OCI-LY3 (cell line): ENCODE data around the gene CCK.
A peak's percentile ranks its signal among the peaks of the same experiment; 100 is the strongest.

ENCODE experiments used
- H2AFZ ChIP-seq: fragments of 200-600, 300-600 bp; shearing (Covaris generic); 2 replicates; pipeline ENCODE4 v1.6.0; 2014; ENCODE audit warnings: antibody characterized with exemption, low read depth, low read length
- H3K27ac ChIP-seq: fragments of 200-600, 300-600 bp; sonication (generic); 2 replicates; pipeline ENCODE4 v1.5.1; 2014; ENCODE audit warnings: mild to moderate bottlenecking, low read length, moderate library complexity, mixed read lengths
- H3K27me3 ChIP-seq: fragments of 200-600, 300-600 bp; sonication (generic); 2 replicates; pipeline ENCODE4 v1.6.1; 2014; ENCODE audit warnings: low read depth, low read length, mixed read lengths
- H3K36me3 ChIP-seq: fragments of 200-600, 300-600 bp; sonication (generic); replicated peaks from 2 replicates; pipeline ENCODE3; 2014; ENCODE audit warnings: low read depth, low read length, mixed read lengths
- H3K4me1 ChIP-seq: fragments of 300-600, 200-600 bp; sonication (generic); 2 replicates; pipeline ENCODE4 v1.6.1; 2014; ENCODE audit warnings: low read length, mixed read lengths
- H3K4me2 ChIP-seq: fragments of 200-600, 300-600 bp; sonication (generic); 2 replicates; pipeline ENCODE4 v1.6.1; 2014; ENCODE audit warnings: low read length, mixed read lengths
- H3K4me3 ChIP-seq: fragments of 300-600, 200-600 bp; sonication (generic); 2 replicates; pipeline ENCODE4 v1.5.1; 2014; ENCODE audit warnings: antibody characterized with exemption, mild to moderate bottlenecking, low read length, moderate library complexity
- H3K79me2 ChIP-seq: fragments of 300-600, 200-600 bp; shearing (Covaris generic); 2 replicates; pipeline ENCODE4 v1.6.1; 2014; ENCODE audit warnings: mild to moderate bottlenecking, low read length, mixed read lengths
- H3K9ac ChIP-seq: fragments of 300-600, 200-600 bp; shearing (Covaris generic); 2 replicates; pipeline ENCODE4 v1.6.0; 2014; ENCODE audit warnings: mild to moderate bottlenecking, low read length, moderate library complexity
- H3K9me3 ChIP-seq: fragments of 200-600, 300-600 bp; shearing (Covaris generic); 2 replicates; pipeline ENCODE4 v1.6.1; 2014; ENCODE audit warnings: low read length, mixed read lengths; ENCODE audit not compliant: insufficient read depth
- H4K20me1 ChIP-seq: fragments of 200-600, 300-600 bp; sonication (generic); 2 replicates; pipeline ENCODE4 v1.6.1; 2016; ENCODE audit warnings: low read length, mixed read lengths; ENCODE audit not compliant: insufficient read depth
- EZH2phosphoT487 ChIP-seq: fragments of 200-600 bp; shearing (Covaris generic); IDR thresholded peaks from 2 replicates; pipeline ENCODE4 v1.6.1; 2018; ENCODE audit warnings: antibody characterized with exemption, mixed run types, low read depth
- TF ChIP-seq, protein P1 (sequence below): fragments of 200-600, 300-600 bp; sonication (generic); IDR thresholded peaks from 2 replicates; pipeline ENCODE4 v1.5.1; 2014; ENCODE audit warnings: antibody characterized with exemption, low read length, low read depth

The CCK gene

GRCh38 chr3:42256135-42256819 lies 9.7 kb downstream of the CCK start:
- Histone ChIP-seq H3K79me2 (no peaks in the 10 kb centered on the region), H3K27ac (no peak overlapping the region), H3K9ac (no peak overlapping the region), H3K4me3 (no peak overlapping the region), H3K9me3 (no peaks in the 10 kb centered on the region), H3K36me3 (no peaks in the 10 kb centered on the region), H2AFZ (no peak overlapping the region), H3K27me3 (peaks cover 77% of the 10 kb centered on the region), H4K20me1 (no peaks in the 10 kb centered on the region), H3K4me2 (no peak overlapping the region), H3K4me1 (no peaks in the 10 kb centered on the region)
- TF ChIP-seq, protein P1, sequence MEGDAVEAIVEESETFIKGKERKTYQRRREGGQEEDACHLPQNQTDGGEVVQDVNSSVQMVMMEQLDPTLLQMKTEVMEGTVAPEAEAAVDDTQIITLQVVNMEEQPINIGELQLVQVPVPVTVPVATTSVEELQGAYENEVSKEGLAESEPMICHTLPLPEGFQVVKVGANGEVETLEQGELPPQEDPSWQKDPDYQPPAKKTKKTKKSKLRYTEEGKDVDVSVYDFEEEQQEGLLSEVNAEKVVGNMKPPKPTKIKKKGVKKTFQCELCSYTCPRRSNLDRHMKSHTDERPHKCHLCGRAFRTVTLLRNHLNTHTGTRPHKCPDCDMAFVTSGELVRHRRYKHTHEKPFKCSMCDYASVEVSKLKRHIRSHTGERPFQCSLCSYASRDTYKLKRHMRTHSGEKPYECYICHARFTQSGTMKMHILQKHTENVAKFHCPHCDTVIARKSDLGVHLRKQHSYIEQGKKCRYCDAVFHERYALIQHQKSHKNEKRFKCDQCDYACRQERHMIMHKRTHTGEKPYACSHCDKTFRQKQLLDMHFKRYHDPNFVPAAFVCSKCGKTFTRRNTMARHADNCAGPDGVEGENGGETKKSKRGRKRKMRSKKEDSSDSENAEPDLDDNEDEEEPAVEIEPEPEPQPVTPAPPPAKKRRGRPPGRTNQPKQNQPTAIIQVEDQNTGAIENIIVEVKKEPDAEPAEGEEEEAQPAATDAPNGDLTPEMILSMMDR, result no peak
- TF ChIP-seq EZH2phosphoT487, result no peak

GRCh38 chr3:42254566-42254965 lies 11.4 kb downstream of the CCK start:
- no peaks in the 10 kb centered on the region for H4K20me1 ChIP-seq
- no peak overlapping the region for H3K4me3 ChIP-seq
- H3K27ac ChIP-seq, result no peak overlapping the region
- no peaks in the 10 kb centered on the region for H3K4me1 ChIP-seq
- TF ChIP-seq EZH2phosphoT487, result no peak
- TF ChIP-seq, protein P1, result no peak
- no peak overlapping the region for H3K4me2 ChIP-seq
- no peaks in the 10 kb centered on the region for H3K36me3 ChIP-seq
- no peak overlapping the region for H3K9ac ChIP-seq
- no peaks in the 10 kb centered on the region for H3K9me3 ChIP-seq
- H3K79me2 ChIP-seq, result no peaks in the 10 kb centered on the region
- no peak overlapping the region for H2AFZ ChIP-seq
- H3K27me3 ChIP-seq, result peaks cover 74% of the 10 kb centered on the region

- Histone ChIP-seq H3K9ac (no peak overlapping the region), H3K9me3 (no peaks in the 10 kb centered on the region)
- TF ChIP-seq EZH2phosphoT487, result no peak
- TF ChIP-seq, protein P1, result no peak
Observed at GRCh38 chr3:42250761-42251160, 15.2 kb downstream of the CCK start.

DNA sequence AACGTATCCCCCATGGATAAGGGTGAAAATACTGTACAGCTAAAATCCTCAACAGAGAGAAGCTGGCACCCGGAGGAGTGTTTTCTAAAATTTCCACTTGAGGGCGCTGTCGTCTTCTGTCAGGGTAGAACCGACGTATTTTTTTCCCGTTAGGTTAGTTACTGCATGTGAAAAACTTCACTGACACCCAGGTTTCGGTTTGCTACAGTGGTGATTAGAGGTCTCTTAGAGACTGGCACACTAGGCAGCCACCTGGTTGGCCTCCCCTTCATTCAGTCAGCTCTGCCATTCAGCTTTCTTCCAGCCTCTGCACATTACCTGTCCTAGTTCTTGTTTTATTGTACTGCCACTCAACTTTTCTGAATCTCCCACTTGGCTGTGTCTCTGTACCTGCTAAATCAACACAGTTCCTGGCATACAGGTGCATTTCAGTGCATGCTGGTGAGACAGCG lies 18.4 kb downstream of the CCK start:
- H4K20me1 ChIP-seq, result no peaks in the 10 kb centered on the region
- peak overlapping the region; percentile 40; the same call in 1 of the 2 replicates for H3K4me2 ChIP-seq
- H3K9ac ChIP-seq, result no peak overlapping the region
- H3K36me3 ChIP-seq, result no peaks in the 10 kb centered on the region
- H3K4me3 ChIP-seq, result no peak overlapping the region
- H3K27me3 ChIP-seq, result peaks cover 46% of the 10 kb centered on the region
- H3K27ac ChIP-seq, result no peak overlapping the region
- H3K9me3 ChIP-seq, result no peaks in the 10 kb centered on the region
- H2AFZ ChIP-seq, result no peak overlapping the region
- no peak for TF ChIP-seq EZH2phosphoT487
- TF ChIP-seq, protein P1, result peak; percentile 97
- H3K79me2 ChIP-seq, result no peaks in the 10 kb centered on the region
- H3K4me1 ChIP-seq, result no peaks in the 10 kb centered on the region

More at GRCh38 chr3:42250761-42251160, 15.2 kb downstream of the CCK start:
- no peaks in the 10 kb centered on the region for H3K4me1 ChIP-seq
- no peak overlapping the region for H3K4me2 ChIP-seq
- H3K36me3 ChIP-seq, result no peaks in the 10 kb centered on the region
- no peak overlapping the region for H3K4me3 ChIP-seq
- H4K20me1 ChIP-seq, result no peaks in the 10 kb centered on the region
- H2AFZ ChIP-seq, result no peak overlapping the region
- no peak overlapping the region for H3K27ac ChIP-seq
- no peaks in the 10 kb centered on the region for H3K79me2 ChIP-seq
- H3K27me3 ChIP-seq, result peaks cover 65% of the 10 kb centered on the region
